GM23338 (cell line): ENCODE measurements around the gene ZBTB37. TPM values are rescaled to one million over a fixed set of nuclear protein-coding genes. Genes with fewer than 3 reads are reported as not detected.

Experiments
- ATAC-seq: fragments of 200-7000 bp; cut with Tn5 transposase; 3 replicates; pipeline ENCODE4 v1.9.1; 2020
- DNase-seq: peaks from one replicate; pipeline ENCODE4 v3.0.0-alpha.2; 2015; ENCODE audit warnings: low spot score
- H2AFZ ChIP-seq: fragments of 200-600 bp; sonication (generic); 2 replicates; pipeline ENCODE4 v1.8.0; 2016; ENCODE audit warnings: antibody characterized with exemption, mild to moderate bottlenecking, moderate library complexity
- H3F3A ChIP-seq: fragments of 200-600 bp; sonication (generic); replicated peaks from 2 replicates; pipeline ENCODE4 v1.8.0; 2017; ENCODE audit warnings: antibody characterized with exemption, mixed run types, low read depth
- H3K27ac ChIP-seq: fragments of 200-600 bp; sonication (generic); 2 replicates; pipeline ENCODE4 v1.6.1; 2016; ENCODE audit warnings: low read depth
- H3K27me3 ChIP-seq: fragments of 200-600 bp; sonication (generic); 2 replicates; pipeline ENCODE4 v1.8.0; 2016; ENCODE audit warnings: mild to moderate bottlenecking, mixed run types, moderate library complexity; ENCODE audit not compliant: insufficient read depth
- H3K36me3 ChIP-seq: fragments of 200-600 bp; sonication (generic); 2 replicates; pipeline ENCODE4 v1.8.0; 2016; ENCODE audit warnings: mild to moderate bottlenecking; ENCODE audit not compliant: insufficient read depth
- H3K4me1 ChIP-seq: fragments of 200-600 bp; sonication (generic); 2 replicates; pipeline ENCODE4 v1.8.0; 2016; ENCODE audit warnings: mild to moderate bottlenecking, moderate library complexity; ENCODE audit not compliant: insufficient read depth
- H3K4me2 ChIP-seq: fragments of 200-600 bp; sonication (generic); 2 replicates; pipeline ENCODE4 v1.7.1; 2017; ENCODE audit warnings: mixed run types
- H3K4me3 ChIP-seq: fragments of 200-600 bp; sonication (generic); 2 replicates; pipeline ENCODE4 v1.6.1; 2016; ENCODE audit warnings: mixed run types
- H3K79me2 ChIP-seq: fragments of 200-600 bp; sonication (generic); replicated peaks from 2 replicates; pipeline ENCODE4 v1.8.0; 2017; ENCODE audit warnings: mild to moderate bottlenecking; ENCODE audit not compliant: insufficient read depth
- H3K9me2 ChIP-seq: fragments of 200-600 bp; sonication (generic); 2 replicates; pipeline ENCODE4 v1.8.0; 2017; ENCODE audit not compliant: insufficient read depth
- H4K20me1 ChIP-seq: fragments of 200-600 bp; sonication (generic); replicated peaks from 2 replicates; pipeline ENCODE4 v1.8.0; 2017; ENCODE audit warnings: mild to moderate bottlenecking; ENCODE audit not compliant: insufficient read depth
- H3K27ac Mint-ChIP-seq: 2 replicates; pipeline ENCODE4 v1.8.0; 2020; ENCODE audit warnings: inconsistent platforms, mild to moderate bottlenecking, moderate library complexity, mixed read lengths
- H3K27me3 Mint-ChIP-seq: 3 replicates; pipeline ENCODE4 v1.8.0; 2022; ENCODE audit warnings: low read depth, mild to moderate bottlenecking, moderate library complexity, mixed read lengths, inconsistent platforms; ENCODE audit not compliant: insufficient read depth, poor library complexity
- H3K36me3 Mint-ChIP-seq: 3 replicates; pipeline ENCODE4 v1.8.0; 2021; ENCODE audit warnings: low read depth, mild to moderate bottlenecking, inconsistent platforms, moderate library complexity, mixed read lengths
- H3K4me1 Mint-ChIP-seq: 3 replicates; pipeline ENCODE4 v1.8.0; 2020; ENCODE audit warnings: mild to moderate bottlenecking, inconsistent platforms, mixed read lengths
- H3K4me3 Mint-ChIP-seq: 3 replicates; pipeline ENCODE4 v1.8.0; 2021; ENCODE audit warnings: moderate library complexity, mild to moderate bottlenecking, inconsistent platforms, mixed read lengths
- H3K9me3 Mint-ChIP-seq: 3 replicates; pipeline ENCODE4 v1.8.0; 2020; ENCODE audit warnings: moderate library complexity, mild to moderate bottlenecking, inconsistent platforms, mixed read lengths
- CREB1 ChIP-seq: fragments of 250-450 bp; sonication (Bioruptor Pico); IDR thresholded peaks from 2 replicates; pipeline ENCODE4 v1.5.0; 2020; ENCODE audit warnings: low read depth, mild to moderate bottlenecking, moderate library complexity
- JUNB ChIP-seq: IDR thresholded peaks from one replicate; pipeline ENCODE4 v1.6.1; 2016; ENCODE audit warnings: antibody characterized with exemption; ENCODE audit not compliant: unreplicated experiment
- NANOG ChIP-seq: IDR thresholded peaks from 2 replicates; pipeline ENCODE4 v1.6.1; 2016; ENCODE audit warnings: antibody characterized with exemption, borderline replicate concordance
- POLR2AphosphoS5 ChIP-seq: IDR thresholded peaks from 2 replicates; pipeline ENCODE4 v1.6.1; 2016; ENCODE audit warnings: antibody characterized with exemption, low read depth
- REST ChIP-seq: IDR thresholded peaks from one replicate; pipeline ENCODE4 v1.6.1; 2018; ENCODE audit warnings: antibody characterized with exemption; ENCODE audit not compliant: unreplicated experiment
- STAT1 ChIP-seq: IDR thresholded peaks from one replicate; pipeline ENCODE4 v1.6.1; 2016; ENCODE audit warnings: antibody characterized with exemption; ENCODE audit not compliant: unreplicated experiment
- ZNF114 ChIP-seq: fragments of 250-450 bp; sonication (Bioruptor Pico); IDR thresholded peaks from 2 replicates; pipeline ENCODE4 v1.5.0; 2020; ENCODE audit warnings: mild to moderate bottlenecking, moderate library complexity
- ZNF331 ChIP-seq: fragments of 250-450 bp; sonication (Bioruptor Pico); IDR thresholded peaks from 2 replicates; pipeline ENCODE4 v1.5.0; 2020; ENCODE audit warnings: low read depth, mild to moderate bottlenecking, moderate library complexity
- polyA plus RNA-seq: library from polyadenylated mRNA; unstranded; fragments of >200 nt; fragmentation: Nextera tagmentation; extraction: Ambion mirVana; gene quantifications from 2 replicates; pipeline ENCODE4 v1.2.1, GENCODE V29; 2016
- total RNA-seq: library from RNA; depleted of rRNA; stranded (reverse); fragments of >200 nt; shearing (Covaris generic); gene quantifications from 2 replicates; pipeline ENCODE4 v1.2.3, GENCODE V29; 2014
- TF ChIP-seq, protein P1 (sequence below), 2 experiments: fragments of 200-600 bp in 1 of 2; sonication (generic) in 1 of 2; conservative IDR thresholded peaks; 2 replicates each; pipeline versions ENCODE4 v1.5.1 to v1.6.1; 2016 to 2017; ENCODE audit warnings: antibody characterized with exemption in 2 of 2, low read depth in 2 of 2, mild to moderate bottlenecking in 2 of 2, moderate library complexity in 1 of 2
- TF ChIP-seq, protein P2 (sequence below): fragments of 250-450 bp; sonication (Bioruptor Pico); IDR thresholded peaks from 2 replicates; pipeline ENCODE4 v1.5.0; 2020; ENCODE audit warnings: mild to moderate bottlenecking, moderate library complexity

The ZBTB37 gene
- total and polyA plus RNA-seq, 2 experiments from 2014 or later: 2.7 to 15.8 TPM

- TF ChIP-seq REST (no peak), POLR2AphosphoS5 (no peak), JUNB (no peak), STAT1 (no peak)
- TF ChIP-seq, protein P1, sequence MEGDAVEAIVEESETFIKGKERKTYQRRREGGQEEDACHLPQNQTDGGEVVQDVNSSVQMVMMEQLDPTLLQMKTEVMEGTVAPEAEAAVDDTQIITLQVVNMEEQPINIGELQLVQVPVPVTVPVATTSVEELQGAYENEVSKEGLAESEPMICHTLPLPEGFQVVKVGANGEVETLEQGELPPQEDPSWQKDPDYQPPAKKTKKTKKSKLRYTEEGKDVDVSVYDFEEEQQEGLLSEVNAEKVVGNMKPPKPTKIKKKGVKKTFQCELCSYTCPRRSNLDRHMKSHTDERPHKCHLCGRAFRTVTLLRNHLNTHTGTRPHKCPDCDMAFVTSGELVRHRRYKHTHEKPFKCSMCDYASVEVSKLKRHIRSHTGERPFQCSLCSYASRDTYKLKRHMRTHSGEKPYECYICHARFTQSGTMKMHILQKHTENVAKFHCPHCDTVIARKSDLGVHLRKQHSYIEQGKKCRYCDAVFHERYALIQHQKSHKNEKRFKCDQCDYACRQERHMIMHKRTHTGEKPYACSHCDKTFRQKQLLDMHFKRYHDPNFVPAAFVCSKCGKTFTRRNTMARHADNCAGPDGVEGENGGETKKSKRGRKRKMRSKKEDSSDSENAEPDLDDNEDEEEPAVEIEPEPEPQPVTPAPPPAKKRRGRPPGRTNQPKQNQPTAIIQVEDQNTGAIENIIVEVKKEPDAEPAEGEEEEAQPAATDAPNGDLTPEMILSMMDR (conservative IDR thresholded peaks at IDR 0.05; ENCODE audit: low read depth in 2 of 2): no peak
Measured at GRCh38 chr1:173894189-173894588, 26.0 kb downstream of the ZBTB37 start (continued).

- H3K9me2 ChIP-seq: peaks cover 3% of the 10 kb centered on the region; the same call in 1 of the 2 replicates
- peak overlapping the region; percentile 61; the same call in 1 of the 2 replicates for H3K27ac Mint-ChIP-seq
- H2AFZ ChIP-seq: no peak overlapping the region
- H4K20me1 ChIP-seq: no peaks in the 10 kb centered on the region
- no peaks in the 10 kb centered on the region for H3K27me3 ChIP-seq
- H3K4me1 ChIP-seq: peaks cover 39% of the 10 kb centered on the region
- H3K4me1 Mint-ChIP-seq: peaks cover 41% of the 10 kb centered on the region
- no peaks in the 10 kb centered on the region for H3K9me3 Mint-ChIP-seq
- no peak for ATAC-seq
- H3K4me3 ChIP-seq: no peak overlapping the region
- H3K27ac ChIP-seq: no peak overlapping the region
- H3K79me2 ChIP-seq: no peaks in the 10 kb centered on the region
- H3K4me3 Mint-ChIP-seq: no peak overlapping the region
- TF ChIP-seq ZNF331 (no peak), REST (no peak), JUNB (no peak), NANOG (no peak), ZNF114 (CRISPR knock-in tag) (no peak), POLR2AphosphoS5 (no peak), CREB1 (CRISPR knock-in tag) (no peak)
- TF ChIP-seq, protein P2, sequence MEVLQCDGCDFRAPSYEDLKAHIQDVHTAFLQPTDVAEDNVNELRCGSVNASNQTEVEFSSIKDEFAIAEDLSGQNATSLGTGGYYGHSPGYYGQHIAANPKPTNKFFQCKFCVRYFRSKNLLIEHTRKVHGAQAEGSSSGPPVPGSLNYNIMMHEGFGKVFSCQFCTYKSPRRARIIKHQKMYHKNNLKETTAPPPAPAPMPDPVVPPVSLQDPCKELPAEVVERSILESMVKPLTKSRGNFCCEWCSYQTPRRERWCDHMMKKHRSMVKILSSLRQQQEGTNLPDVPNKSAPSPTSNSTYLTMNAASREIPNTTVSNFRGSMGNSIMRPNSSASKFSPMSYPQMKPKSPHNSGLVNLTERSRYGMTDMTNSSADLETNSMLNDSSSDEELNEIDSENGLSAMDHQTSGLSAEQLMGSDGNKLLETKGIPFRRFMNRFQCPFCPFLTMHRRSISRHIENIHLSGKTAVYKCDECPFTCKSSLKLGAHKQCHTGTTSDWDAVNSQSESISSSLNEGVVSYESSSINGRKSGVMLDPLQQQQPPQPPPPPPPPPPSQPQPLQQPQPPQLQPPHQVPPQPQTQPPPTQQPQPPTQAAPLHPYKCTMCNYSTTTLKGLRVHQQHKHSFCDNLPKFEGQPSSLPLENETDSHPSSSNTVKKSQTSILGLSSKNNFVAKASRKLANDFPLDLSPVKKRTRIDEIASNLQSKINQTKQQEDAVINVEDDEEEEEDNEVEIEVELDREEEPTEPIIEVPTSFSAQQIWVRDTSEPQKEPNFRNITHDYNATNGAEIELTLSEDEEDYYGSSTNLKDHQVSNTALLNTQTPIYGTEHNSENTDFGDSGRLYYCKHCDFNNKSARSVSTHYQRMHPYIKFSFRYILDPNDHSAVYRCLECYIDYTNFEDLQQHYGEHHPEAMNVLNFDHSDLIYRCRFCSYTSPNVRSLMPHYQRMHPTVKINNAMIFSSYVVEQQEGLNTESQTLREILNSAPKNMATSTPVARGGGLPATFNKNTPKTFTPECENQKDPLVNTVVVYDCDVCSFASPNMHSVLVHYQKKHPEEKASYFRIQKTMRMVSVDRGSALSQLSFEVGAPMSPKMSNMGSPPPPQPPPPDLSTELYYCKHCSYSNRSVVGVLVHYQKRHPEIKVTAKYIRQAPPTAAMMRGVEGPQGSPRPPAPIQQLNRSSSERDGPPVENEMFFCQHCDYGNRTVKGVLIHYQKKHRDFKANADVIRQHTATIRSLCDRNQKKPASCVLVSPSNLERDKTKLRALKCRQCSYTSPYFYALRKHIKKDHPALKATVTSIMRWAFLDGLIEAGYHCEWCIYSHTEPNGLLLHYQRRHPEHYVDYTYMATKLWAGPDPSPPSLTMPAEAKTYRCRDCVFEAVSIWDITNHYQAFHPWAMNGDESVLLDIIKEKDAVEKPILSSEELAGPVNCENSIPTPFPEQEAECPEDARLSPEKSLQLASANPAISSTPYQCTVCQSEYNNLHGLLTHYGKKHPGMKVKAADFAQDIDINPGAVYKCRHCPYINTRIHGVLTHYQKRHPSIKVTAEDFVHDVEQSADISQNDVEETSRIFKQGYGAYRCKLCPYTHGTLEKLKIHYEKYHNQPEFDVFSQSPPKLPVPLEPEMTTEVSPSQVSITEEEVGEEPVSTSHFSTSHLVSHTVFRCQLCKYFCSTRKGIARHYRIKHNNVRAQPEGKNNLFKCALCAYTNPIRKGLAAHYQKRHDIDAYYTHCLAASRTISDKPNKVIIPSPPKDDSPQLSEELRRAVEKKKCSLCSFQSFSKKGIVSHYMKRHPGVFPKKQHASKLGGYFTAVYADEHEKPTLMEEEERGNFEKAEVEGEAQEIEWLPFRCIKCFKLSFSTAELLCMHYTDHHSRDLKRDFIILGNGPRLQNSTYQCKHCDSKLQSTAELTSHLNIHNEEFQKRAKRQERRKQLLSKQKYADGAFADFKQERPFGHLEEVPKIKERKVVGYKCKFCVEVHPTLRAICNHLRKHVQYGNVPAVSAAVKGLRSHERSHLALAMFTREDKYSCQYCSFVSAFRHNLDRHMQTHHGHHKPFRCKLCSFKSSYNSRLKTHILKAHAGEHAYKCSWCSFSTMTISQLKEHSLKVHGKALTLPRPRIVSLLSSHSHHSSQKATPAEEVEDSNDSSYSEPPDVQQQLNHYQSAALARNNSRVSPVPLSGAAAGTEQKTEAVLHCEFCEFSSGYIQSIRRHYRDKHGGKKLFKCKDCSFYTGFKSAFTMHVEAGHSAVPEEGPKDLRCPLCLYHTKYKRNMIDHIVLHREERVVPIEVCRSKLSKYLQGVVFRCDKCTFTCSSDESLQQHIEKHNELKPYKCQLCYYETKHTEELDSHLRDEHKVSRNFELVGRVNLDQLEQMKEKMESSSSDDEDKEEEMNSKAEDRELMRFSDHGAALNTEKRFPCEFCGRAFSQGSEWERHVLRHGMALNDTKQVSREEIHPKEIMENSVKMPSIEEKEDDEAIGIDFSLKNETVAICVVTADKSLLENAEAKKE (CRISPR knock-in tag): no peak
- no peaks in the 10 kb centered on the region for H3K36me3 ChIP-seq
- H3K4me2 ChIP-seq: peak overlapping the region; percentile 40
- DNase-seq: no peak
- H3F3A ChIP-seq: no peaks in the 10 kb centered on the region
- no peaks in the 10 kb centered on the region for H3K27me3 Mint-ChIP-seq
- no peaks in the 10 kb centered on the region for H3K36me3 Mint-ChIP-seq
Measured at GRCh38 chr1:173900427-173900826, 32.2 kb downstream of the ZBTB37 start.
